ENCODE data around the gene AKAP9. TPM values are rescaled to one million over a fixed set of nuclear protein-coding genes. Genes with fewer than 3 reads are reported as not detected.

AKAP9 gene
- total and polyA plus RNA-seq, 4 donors, result 76.0 to 124 (median 92.5) TPM

DNA sequence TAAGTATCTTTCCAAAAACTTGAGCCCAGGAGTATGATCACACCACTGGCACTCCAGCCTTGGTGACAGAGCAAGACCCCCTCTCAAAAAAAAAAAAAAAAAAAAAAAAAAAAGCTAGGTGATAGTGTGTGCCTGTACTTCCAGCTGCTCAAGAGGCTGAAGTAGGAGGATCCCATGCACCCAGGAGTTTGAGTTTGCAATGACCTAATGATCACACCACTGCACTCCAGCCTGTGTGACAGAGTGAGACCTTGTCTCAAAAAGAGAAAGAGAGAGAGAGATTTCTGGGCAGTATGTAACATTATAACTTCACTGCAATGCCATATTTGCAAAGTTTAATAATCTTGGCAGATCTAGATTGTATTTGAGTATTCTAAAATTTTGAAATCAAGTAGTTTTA is 47.6 kb downstream of the AKAP9 start:
- peaks cover 3% of the 10 kb centered on the region for H3K36me3 ChIP-seq (ENCODE audit: control insufficient read depth, insufficient read depth, low read length)
- H3K27me3 ChIP-seq (ENCODE audit: control insufficient read depth, insufficient read depth, low read length), result no peaks in the 10 kb centered on the region
- no peak for DNase-seq (ENCODE audit: low read depth in 4 of 6, low spot score in 6 of 6)
- H3K4me3 ChIP-seq (ENCODE audit: low read depth, low read length), result no peak overlapping the region
- no peak overlapping the region for H3K27ac ChIP-seq (ENCODE audit: low read depth, low read length)
- H3K4me1 ChIP-seq (ENCODE audit: control insufficient read depth, insufficient read depth, low read length), result no peaks in the 10 kb centered on the region
- no peaks in the 10 kb centered on the region for H3K9me3 ChIP-seq (ENCODE audit: control insufficient read depth, insufficient read depth, low read length)

DNA sequence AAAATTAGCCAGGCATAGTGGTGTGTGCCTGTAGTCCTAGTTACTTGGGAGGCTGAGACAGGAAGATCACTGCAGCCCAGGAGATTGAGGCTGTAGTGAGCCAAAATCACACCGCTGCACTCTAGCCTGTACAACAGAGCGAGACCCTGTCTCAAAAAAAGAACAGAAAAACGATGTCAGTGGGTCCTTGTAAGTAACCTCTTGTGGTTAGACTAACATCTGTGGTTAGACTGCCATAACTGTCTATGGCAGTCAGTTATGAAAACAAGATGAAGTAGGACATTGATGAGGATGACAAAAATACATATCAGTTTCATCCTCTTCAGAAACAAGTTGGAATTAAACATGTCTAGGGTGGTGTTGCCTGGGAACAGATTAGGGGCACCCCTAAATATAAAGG is 53.3 kb downstream of the AKAP9 start:
- 88% methylated on average over 2 of the region's 3 CpGs for WGBS (ENCODE audit: insufficient coverage)

DNA sequence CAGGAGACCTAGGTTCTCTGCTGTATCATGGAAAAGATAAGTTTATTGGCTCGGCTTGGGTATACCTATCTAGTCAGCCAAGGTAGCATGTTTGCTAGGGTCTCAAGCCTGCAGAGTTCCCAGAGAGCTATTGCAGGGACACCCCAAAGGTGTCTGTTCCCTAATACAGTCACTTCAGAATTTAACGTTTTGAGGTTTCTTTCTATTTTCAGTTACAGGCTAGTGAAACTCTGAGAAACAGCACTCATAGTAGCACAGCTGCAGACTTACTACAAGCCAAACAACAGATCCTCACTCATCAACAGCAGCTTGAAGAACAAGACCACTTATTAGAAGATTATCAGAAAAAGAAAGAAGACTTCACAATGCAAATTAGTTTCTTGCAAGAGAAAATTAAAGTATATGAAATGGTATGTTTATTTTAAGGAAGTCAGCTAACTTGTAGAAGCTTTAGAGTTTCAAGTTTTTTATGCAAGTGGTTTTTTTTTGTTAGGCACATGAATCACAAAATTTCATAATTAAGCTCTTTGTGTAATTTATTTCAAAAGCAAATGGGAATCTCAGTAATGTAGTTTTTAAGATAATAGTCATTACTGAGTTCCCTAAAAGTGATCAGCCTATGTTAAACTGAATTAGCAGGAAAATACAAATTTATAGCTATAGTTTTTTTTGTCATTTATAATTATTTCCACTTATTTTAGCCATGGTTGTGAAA is 54.9 kb downstream of the AKAP9 start:
- Histone ChIP-seq H3K4me3 (ENCODE audit: low read depth, low read length) (no peak overlapping the region), H3K27ac (ENCODE audit: low read depth, low read length) (no peak overlapping the region), H3K36me3 (ENCODE audit: control insufficient read depth, insufficient read depth, low read length) (peaks cover 5% of the 10 kb centered on the region), H3K27me3 (ENCODE audit: control insufficient read depth, insufficient read depth, low read length) (no peaks in the 10 kb centered on the region), H3K9me3 (ENCODE audit: control insufficient read depth, insufficient read depth, low read length) (no peaks in the 10 kb centered on the region), H3K4me1 (ENCODE audit: control insufficient read depth, insufficient read depth, low read length) (no peaks in the 10 kb centered on the region)
- DNase-seq (ENCODE audit: low read depth in 4 of 6, low spot score in 6 of 6), result no peak
- 100% methylated on average over 2 of the region's 2 CpGs for WGBS (ENCODE audit: insufficient coverage)

More for the DNA sequence above, 53.3 kb downstream of the AKAP9 start:
- no peak for DNase-seq (ENCODE audit: low read depth in 4 of 6, low spot score in 6 of 6)
- no peaks in the 10 kb centered on the region for H3K4me1 ChIP-seq (ENCODE audit: control insufficient read depth, insufficient read depth, low read length)
- H3K9me3 ChIP-seq (ENCODE audit: control insufficient read depth, insufficient read depth, low read length), result no peaks in the 10 kb centered on the region
- H3K36me3 ChIP-seq (ENCODE audit: control insufficient read depth, insufficient read depth, low read length), result peaks cover 5% of the 10 kb centered on the region
- no peaks in the 10 kb centered on the region for H3K27me3 ChIP-seq (ENCODE audit: control insufficient read depth, insufficient read depth, low read length)
- H3K4me3 ChIP-seq (ENCODE audit: low read depth, low read length), result no peak overlapping the region
- no peak overlapping the region for H3K27ac ChIP-seq (ENCODE audit: low read depth, low read length)

DNA sequence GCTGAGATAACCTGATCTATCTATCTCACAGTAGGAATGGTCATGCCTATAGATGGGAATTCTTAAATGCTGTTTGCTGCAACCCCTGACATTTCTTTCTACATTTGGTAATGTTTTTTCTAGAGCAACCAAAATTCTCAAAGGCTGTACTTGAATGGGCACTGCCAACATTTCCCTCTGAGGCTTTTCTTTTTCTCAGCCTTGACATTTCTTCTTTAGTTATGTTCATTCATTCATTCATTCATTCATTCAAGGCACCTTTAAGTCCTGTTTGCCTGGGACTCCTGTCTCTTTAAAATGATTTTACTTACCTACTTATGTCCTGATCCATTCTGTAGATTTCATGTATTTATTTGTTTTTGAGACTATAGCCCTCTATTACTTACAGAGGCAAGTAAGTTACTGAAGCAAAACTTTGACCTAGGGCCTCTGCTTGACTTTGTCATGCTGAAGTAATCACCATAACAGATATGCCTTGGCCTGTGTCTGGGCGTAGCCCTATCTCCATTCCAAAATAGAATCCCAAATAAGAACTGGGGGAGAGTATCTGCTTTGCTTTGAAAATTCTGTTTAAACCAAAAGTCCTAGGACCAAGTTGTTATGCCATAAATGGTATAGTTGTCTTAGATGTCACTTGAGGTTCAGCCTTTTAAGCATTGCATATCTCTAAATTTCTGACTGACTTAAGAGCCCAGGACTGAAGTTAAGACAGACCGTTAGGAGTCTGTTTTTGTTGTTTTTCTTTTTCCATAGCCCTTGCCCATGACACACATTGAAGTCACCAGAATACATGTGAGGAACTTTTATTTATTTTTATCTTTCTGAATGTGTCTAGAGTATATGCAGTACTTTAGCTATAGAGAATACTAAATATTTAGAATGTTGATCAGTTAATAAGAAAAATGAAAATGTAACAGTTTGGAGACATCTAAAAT is 59.2 kb downstream of the AKAP9 start:
- no peak for DNase-seq (ENCODE audit: low read depth in 4 of 6, low spot score in 6 of 6)
- no peak overlapping the region for H3K4me3 ChIP-seq (ENCODE audit: low read depth, low read length)
- no peaks in the 10 kb centered on the region for H3K27me3 ChIP-seq (ENCODE audit: control insufficient read depth, insufficient read depth, low read length)
- H3K27ac ChIP-seq (ENCODE audit: low read depth, low read length), result no peak overlapping the region
- WGBS (ENCODE audit: insufficient coverage), result no CpG with 5 or more reads among the region's 2 CpGs
- no peaks in the 10 kb centered on the region for H3K4me1 ChIP-seq (ENCODE audit: control insufficient read depth, insufficient read depth, low read length)
- H3K9me3 ChIP-seq (ENCODE audit: control insufficient read depth, insufficient read depth, low read length), result no peaks in the 10 kb centered on the region
- no peaks in the 10 kb centered on the region for H3K36me3 ChIP-seq (ENCODE audit: control insufficient read depth, insufficient read depth, low read length)

DNA sequence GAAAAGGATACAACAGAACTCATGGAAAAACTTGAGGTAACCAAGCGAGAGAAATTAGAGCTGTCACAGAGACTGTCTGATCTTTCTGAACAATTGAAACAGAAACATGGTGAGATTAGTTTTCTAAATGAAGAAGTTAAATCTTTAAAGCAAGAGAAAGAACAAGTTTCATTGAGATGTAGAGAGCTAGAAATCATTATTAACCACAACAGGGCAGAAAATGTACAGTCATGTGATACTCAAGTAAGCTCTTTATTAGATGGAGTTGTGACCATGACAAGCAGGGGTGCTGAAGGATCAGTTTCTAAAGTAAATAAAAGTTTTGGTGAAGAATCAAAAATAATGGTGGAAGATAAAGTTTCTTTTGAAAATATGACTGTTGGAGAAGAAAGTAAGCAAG is 62.1 kb downstream of the AKAP9 start:
- H3K36me3 ChIP-seq (ENCODE audit: control insufficient read depth, insufficient read depth, low read length), result peaks cover 3% of the 10 kb centered on the region
- no CpG with 5 or more reads among the region's 1 CpG for WGBS (ENCODE audit: insufficient coverage)
- peak in 1 of 6 donors; percentile 6 for DNase-seq (ENCODE audit: low read depth in 4 of 6, low spot score in 6 of 6)

DNA sequence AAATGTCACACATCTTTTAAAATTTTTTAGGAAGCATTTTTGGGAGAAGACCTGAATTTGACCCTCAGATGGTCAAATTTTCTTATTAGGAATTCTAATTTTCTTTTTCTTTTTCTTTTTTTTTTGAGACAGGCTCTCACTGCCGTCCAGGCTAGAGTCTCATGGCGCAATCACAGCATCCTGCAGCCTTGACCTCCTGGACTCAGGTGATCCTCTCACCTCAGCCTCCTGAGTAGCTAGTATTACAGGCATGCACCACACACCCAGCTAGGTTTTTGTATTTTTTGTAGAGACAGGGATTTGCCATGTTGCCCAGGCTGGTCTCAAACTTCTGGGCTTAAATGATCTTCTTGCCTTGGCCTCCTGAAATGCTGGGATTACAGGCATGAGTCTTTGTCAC is 65.4 kb downstream of the AKAP9 start:
- Histone ChIP-seq H3K36me3 (ENCODE audit: control insufficient read depth, insufficient read depth, low read length) (peaks cover 7% of the 10 kb centered on the region), H3K27me3 (ENCODE audit: control insufficient read depth, insufficient read depth, low read length) (no peaks in the 10 kb centered on the region), H3K4me1 (ENCODE audit: control insufficient read depth, insufficient read depth, low read length) (no peaks in the 10 kb centered on the region), H3K9me3 (ENCODE audit: control insufficient read depth, insufficient read depth, low read length) (peaks cover 4% of the 10 kb centered on the region), H3K4me3 (ENCODE audit: low read depth, low read length) (no peak overlapping the region), H3K27ac (ENCODE audit: low read depth, low read length) (no peak overlapping the region)
- 100% methylated on average over 1 of the region's 2 CpGs for WGBS (ENCODE audit: insufficient coverage)
- DNase-seq (ENCODE audit: low read depth in 4 of 6, low spot score in 6 of 6), result no peak

More for the DNA sequence above, 62.1 kb downstream of the AKAP9 start:
- Histone ChIP-seq H3K27ac (ENCODE audit: low read depth, low read length) (no peak overlapping the region), H3K4me3 (ENCODE audit: low read depth, low read length) (no peak overlapping the region), H3K27me3 (ENCODE audit: control insufficient read depth, insufficient read depth, low read length) (no peaks in the 10 kb centered on the region), H3K9me3 (ENCODE audit: control insufficient read depth, insufficient read depth, low read length) (no peaks in the 10 kb centered on the region), H3K4me1 (ENCODE audit: control insufficient read depth, insufficient read depth, low read length) (no peaks in the 10 kb centered on the region)

DNA sequence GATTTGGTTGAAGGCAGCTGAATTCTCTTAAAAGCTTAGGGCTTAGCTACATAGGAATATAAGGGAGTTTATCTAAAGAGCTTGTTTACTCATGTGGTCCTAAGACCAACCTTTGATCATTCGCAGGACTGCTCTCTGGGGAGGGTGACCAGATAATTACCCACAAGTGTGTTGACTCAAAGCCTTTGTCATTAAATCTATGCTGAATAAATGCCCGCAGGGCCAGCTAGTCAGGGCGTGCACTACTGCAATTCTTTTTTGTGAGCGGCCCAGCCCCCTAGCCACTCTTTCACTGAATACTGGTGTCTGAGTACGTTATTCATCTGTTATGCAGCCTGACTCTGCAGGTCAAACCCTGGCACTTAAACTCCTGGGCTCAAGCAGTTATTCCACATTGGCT is 69.6 kb downstream of the AKAP9 start:
- H3K36me3 ChIP-seq (ENCODE audit: control insufficient read depth, insufficient read depth, low read length), result peaks cover 15% of the 10 kb centered on the region
- H3K27me3 ChIP-seq (ENCODE audit: control insufficient read depth, insufficient read depth, low read length), result no peaks in the 10 kb centered on the region
- no peak for DNase-seq (ENCODE audit: low read depth in 4 of 6, low spot score in 6 of 6)
- no peaks in the 10 kb centered on the region for H3K4me1 ChIP-seq (ENCODE audit: control insufficient read depth, insufficient read depth, low read length)
- H3K27ac ChIP-seq (ENCODE audit: low read depth, low read length), result no peak overlapping the region
- H3K9me3 ChIP-seq (ENCODE audit: control insufficient read depth, insufficient read depth, low read length), result peaks cover 4% of the 10 kb centered on the region
- WGBS (ENCODE audit: insufficient coverage), result 100% methylated on average over 5 of the region's 5 CpGs
- no peak overlapping the region for H3K4me3 ChIP-seq (ENCODE audit: low read depth, low read length)

DNA sequence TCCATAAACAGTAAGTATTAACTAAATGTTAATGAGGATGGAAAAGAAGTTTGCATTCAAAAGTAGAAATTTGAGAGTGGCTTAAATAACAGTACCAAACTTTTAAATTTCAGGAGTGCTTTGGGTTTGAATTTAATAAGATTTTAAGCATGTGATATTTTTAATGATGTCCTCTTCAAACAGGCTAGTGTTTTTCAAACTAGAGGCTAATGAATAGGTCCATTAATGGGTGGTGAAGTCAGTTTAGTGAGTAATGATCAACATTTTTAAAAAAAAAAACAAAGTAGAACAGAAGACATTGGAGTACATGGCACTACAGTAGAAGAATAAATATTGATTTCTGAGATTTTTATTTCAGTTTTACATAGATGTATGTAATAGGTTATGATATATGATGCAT is 72.9 kb downstream of the AKAP9 start:
- Histone ChIP-seq H3K36me3 (ENCODE audit: control insufficient read depth, insufficient read depth, low read length) (peaks cover 11% of the 10 kb centered on the region), H3K27ac (ENCODE audit: low read depth, low read length) (no peak overlapping the region), H3K4me3 (ENCODE audit: low read depth, low read length) (no peak overlapping the region), H3K4me1 (ENCODE audit: control insufficient read depth, insufficient read depth, low read length) (no peaks in the 10 kb centered on the region), H3K27me3 (ENCODE audit: control insufficient read depth, insufficient read depth, low read length) (no peaks in the 10 kb centered on the region), H3K9me3 (ENCODE audit: control insufficient read depth, insufficient read depth, low read length) (peaks cover 4% of the 10 kb centered on the region)
- no peak for DNase-seq (ENCODE audit: low read depth in 4 of 6, low spot score in 6 of 6)

DNA sequence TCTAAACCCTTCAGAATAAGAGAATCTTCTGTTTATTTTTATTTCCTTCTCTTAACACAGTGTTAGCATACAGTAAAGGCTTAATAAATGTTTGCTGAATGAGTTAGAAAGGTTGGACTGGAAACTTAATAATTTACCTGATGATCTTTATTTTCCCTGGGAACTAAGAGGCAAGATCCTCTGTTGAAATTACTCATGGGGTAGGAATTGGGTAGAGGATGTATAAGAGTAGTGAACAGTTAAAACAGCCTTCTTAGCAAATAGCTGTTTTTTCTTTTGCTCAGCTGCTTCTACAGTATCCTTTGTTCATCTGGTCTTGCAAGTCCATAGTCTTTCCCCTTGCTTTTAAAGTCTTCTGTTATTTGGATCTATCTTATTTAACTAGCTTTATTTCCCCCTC is 80.0 kb downstream of the AKAP9 start:
- no peak overlapping the region for H3K4me3 ChIP-seq (ENCODE audit: low read depth, low read length)
- H3K27ac ChIP-seq (ENCODE audit: low read depth, low read length), result no peak overlapping the region
- H3K4me1 ChIP-seq (ENCODE audit: control insufficient read depth, insufficient read depth, low read length), result no peaks in the 10 kb centered on the region
- no peaks in the 10 kb centered on the region for H3K27me3 ChIP-seq (ENCODE audit: control insufficient read depth, insufficient read depth, low read length)
- peaks cover 10% of the 10 kb centered on the region for H3K36me3 ChIP-seq (ENCODE audit: control insufficient read depth, insufficient read depth, low read length)
- no peaks in the 10 kb centered on the region for H3K9me3 ChIP-seq (ENCODE audit: control insufficient read depth, insufficient read depth, low read length)
- no peak for DNase-seq (ENCODE audit: low read depth in 4 of 6, low spot score in 6 of 6)

DNA sequence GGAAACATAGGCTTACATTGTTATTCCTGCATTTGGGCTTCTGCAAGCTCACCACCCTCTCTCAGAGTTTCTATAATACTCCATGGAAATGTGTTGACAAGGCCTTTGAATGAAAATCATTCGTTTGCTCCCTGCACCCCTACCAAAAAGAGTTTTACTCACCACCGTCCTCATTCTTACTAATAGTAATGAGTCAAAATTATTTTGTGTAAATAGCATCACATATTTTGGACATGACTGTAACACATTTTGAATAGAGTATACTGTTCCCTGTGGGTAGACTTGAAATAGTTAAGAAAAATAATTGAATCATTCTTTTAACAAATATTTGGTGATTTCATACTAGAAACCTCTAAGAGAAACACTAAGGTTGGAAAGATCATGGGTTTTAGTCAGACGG is 84.6 kb downstream of the AKAP9 start:
- no peaks in the 10 kb centered on the region for H3K9me3 ChIP-seq (ENCODE audit: control insufficient read depth, insufficient read depth, low read length)
- H3K36me3 ChIP-seq (ENCODE audit: control insufficient read depth, insufficient read depth, low read length), result peaks cover 25% of the 10 kb centered on the region
- H3K4me1 ChIP-seq (ENCODE audit: control insufficient read depth, insufficient read depth, low read length), result no peaks in the 10 kb centered on the region
- DNase-seq (ENCODE audit: low read depth in 4 of 6, low spot score in 6 of 6), result no peak
- H3K27me3 ChIP-seq (ENCODE audit: control insufficient read depth, insufficient read depth, low read length), result no peaks in the 10 kb centered on the region
- H3K27ac ChIP-seq (ENCODE audit: low read depth, low read length), result no peak overlapping the region
- H3K4me3 ChIP-seq (ENCODE audit: low read depth, low read length), result no peak overlapping the region
- WGBS (ENCODE audit: insufficient coverage), result no CpG with 5 or more reads among the region's 3 CpGs

All from spinal cord (tissue), 10 donors.